HEK293 (cell line): ENCODE results near the gene STAT3.

Source experiments
- SETDB1 ChIP-seq: IDR thresholded peaks from one replicate; pipeline ENCODE4 v1.6.1; 2017; ENCODE audit warnings: mild to moderate bottlenecking, low read length, moderate library complexity, mixed read lengths; ENCODE audit not compliant: insufficient read length
- ZNF140 ChIP-seq: fragments of 450-650 bp; formaldehyde crosslinking; IDR thresholded peaks from 2 replicates; pipeline ENCODE4 v1.5.1; 2016; ENCODE audit warnings: missing biosample characterization, missing genetic modification characterization
- ZNF324 ChIP-seq: fragments of 450-650 bp; formaldehyde crosslinking; IDR thresholded peaks from 2 replicates; pipeline ENCODE4 v1.5.1; 2016; ENCODE audit warnings: missing biosample characterization, missing genetic modification characterization
- TF ChIP-seq, protein P1 (sequence below): fragments of 450-650 bp; formaldehyde crosslinking; IDR thresholded peaks from 2 replicates; pipeline ENCODE4 v1.5.1; 2016; ENCODE audit warnings: missing biosample characterization, missing genetic modification characterization

DNA sequence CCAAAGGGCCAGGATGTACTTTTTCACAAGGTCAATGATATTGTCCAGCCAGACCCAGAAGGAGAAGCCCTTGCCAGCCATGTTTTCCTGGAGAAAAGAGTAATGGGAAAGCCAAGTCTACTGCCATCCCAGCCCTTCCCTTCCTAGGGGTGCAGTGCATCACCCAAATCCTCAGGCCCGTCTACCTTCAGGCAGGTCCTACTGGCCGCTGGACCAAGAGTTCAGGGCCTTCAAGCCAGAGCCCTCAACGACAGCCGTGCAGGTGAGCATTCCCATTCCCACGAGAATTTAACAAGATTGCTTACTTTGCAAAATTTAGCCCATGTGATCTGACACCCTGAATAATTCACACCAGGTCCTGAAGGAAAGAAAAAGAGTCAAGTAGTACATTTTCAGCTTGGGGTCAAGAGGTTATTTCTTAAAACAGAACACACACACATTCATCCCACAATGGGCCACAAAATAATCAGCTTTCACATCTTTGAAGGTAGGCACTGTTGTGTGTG lies 64.9 kb downstream of the STAT3 start:
- TF ChIP-seq, protein P1, sequence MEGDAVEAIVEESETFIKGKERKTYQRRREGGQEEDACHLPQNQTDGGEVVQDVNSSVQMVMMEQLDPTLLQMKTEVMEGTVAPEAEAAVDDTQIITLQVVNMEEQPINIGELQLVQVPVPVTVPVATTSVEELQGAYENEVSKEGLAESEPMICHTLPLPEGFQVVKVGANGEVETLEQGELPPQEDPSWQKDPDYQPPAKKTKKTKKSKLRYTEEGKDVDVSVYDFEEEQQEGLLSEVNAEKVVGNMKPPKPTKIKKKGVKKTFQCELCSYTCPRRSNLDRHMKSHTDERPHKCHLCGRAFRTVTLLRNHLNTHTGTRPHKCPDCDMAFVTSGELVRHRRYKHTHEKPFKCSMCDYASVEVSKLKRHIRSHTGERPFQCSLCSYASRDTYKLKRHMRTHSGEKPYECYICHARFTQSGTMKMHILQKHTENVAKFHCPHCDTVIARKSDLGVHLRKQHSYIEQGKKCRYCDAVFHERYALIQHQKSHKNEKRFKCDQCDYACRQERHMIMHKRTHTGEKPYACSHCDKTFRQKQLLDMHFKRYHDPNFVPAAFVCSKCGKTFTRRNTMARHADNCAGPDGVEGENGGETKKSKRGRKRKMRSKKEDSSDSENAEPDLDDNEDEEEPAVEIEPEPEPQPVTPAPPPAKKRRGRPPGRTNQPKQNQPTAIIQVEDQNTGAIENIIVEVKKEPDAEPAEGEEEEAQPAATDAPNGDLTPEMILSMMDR (tag by site-specific recombination) = no peak
- TF ChIP-seq SETDB1 (no peak), ZNF140 (tag by site-specific recombination) (no peak), ZNF324 (no peak)
